Mesothelial cell of epicardium (in vitro differentiated cells): ENCODE results near the gene TUBB. TPM values are rescaled to one million over a fixed set of nuclear protein-coding genes. Genes with fewer than 3 reads are reported as not detected.
A peak's percentile ranks its signal among the peaks of the same experiment; 100 is the strongest.
"Not testable (repeated sequence)": the region's sequence is repeated elsewhere in the genome, so short reads cannot be mapped to it uniquely, and the experiment has no call there.

ENCODE experiments used
- DNase-seq, 2 experiments: peaks; one replicate each; pipeline ENCODE4 v3.0.0; 2021; ENCODE audit warnings: low spot score in 2 of 2; ENCODE audit not compliant: unreplicated experiment in 2 of 2
- H3K27ac Mint-ChIP-seq: 2 replicates; pipeline ENCODE4 v1.8.0; 2021; ENCODE audit warnings: mixed read lengths
- H3K27me3 Mint-ChIP-seq: 2 replicates; pipeline ENCODE4 v1.8.0; 2021; ENCODE audit warnings: low read depth, mixed read lengths
- H3K36me3 Mint-ChIP-seq: 2 replicates; pipeline ENCODE4 v1.8.0; 2021; ENCODE audit warnings: mixed read lengths
- H3K4me1 Mint-ChIP-seq: 2 replicates; pipeline ENCODE4 v1.8.0; 2021; ENCODE audit warnings: mixed read lengths
- H3K4me3 Mint-ChIP-seq: 2 replicates; pipeline ENCODE4 v1.8.0; 2021; ENCODE audit warnings: mild to moderate bottlenecking, moderate library complexity, mixed read lengths
- H3K9me3 Mint-ChIP-seq: 2 replicates; pipeline ENCODE4 v1.8.0; 2021; ENCODE audit warnings: mixed read lengths
- CTCF ChIP-seq: fragments of 200-600 bp; sonication (generic); IDR thresholded peaks from one replicate; pipeline ENCODE4 v1.5.0; 2021; ENCODE audit warnings: antibody characterized with exemption; ENCODE audit not compliant: unreplicated experiment
- total RNA-seq: library from RNA; stranded (reverse); gene quantifications from 3 replicates; pipeline ENCODE4 v1.2.1, GENCODE V29; 2021

The TUBB gene
- total RNA-seq, 1 donor from 2014 or later, result 1,094 TPM

GRCh38 chr6:30721198-30722024 lies 1.3 kb downstream of the TUBB start:
- DNase-seq, result peak; percentile 96
- TF ChIP-seq CTCF, result peak; percentile 27
- peak overlapping the region; percentile 96 for H3K27ac Mint-ChIP-seq
- no peaks in the 10 kb centered on the region for H3K27me3 Mint-ChIP-seq
- no peaks in the 10 kb centered on the region for H3K9me3 Mint-ChIP-seq
- H3K36me3 Mint-ChIP-seq, result peaks cover 21% of the 10 kb centered on the region
- peak overlapping the region; percentile 98 for H3K4me3 Mint-ChIP-seq
- H3K4me1 Mint-ChIP-seq, result peaks cover 58% of the 10 kb centered on the region

- not testable (repeated sequence) for H3K27me3 Mint-ChIP-seq, H3K9me3 Mint-ChIP-seq
- Mint-ChIP-seq H3K27ac (peak overlapping the region; percentile 95), H3K4me1 (peaks cover 53% of the 10 kb centered on the region), H3K36me3 (peaks cover 23% of the 10 kb centered on the region), H3K4me3 (peak overlapping the region; percentile 98)
- peak in 1 of 2 experiments; percentile 41 for DNase-seq
Measured at GRCh38 chr6:30722025-30722279, 1.8 kb downstream of the TUBB start.

GRCh38 chr6:30722280-30723112 lies 2.3 kb downstream of the TUBB start:
- DNase-seq, result peak; percentile 64 to 90
- Mint-ChIP-seq H3K36me3 (peaks cover 23% of the 10 kb centered on the region), H3K27ac (peak overlapping the region; percentile 95), H3K4me3 (peak overlapping the region; percentile 98), H3K9me3 (no peaks in the 10 kb centered on the region), H3K4me1 (peaks cover 51% of the 10 kb centered on the region), H3K27me3 (no peaks in the 10 kb centered on the region)
- peak; percentile 99 for TF ChIP-seq CTCF

GRCh38 chr6:30723159-30723842 lies 3.1 kb downstream of the TUBB start:
- Mint-ChIP-seq H3K4me3 (peak overlapping the region; percentile 98), H3K27ac (peak overlapping the region; percentile 95), H3K36me3 (peaks cover 27% of the 10 kb centered on the region), H3K4me1 (peaks cover 48% of the 10 kb centered on the region)
- not testable (repeated sequence) for H3K27me3 Mint-ChIP-seq, H3K9me3 Mint-ChIP-seq, DNase-seq

GRCh38 chr6:30723843-30724741 lies 3.9 kb downstream of the TUBB start:
- not testable (repeated sequence) for DNase-seq, H3K9me3 Mint-ChIP-seq, H3K27me3 Mint-ChIP-seq
- peak overlapping the region; percentile 95 for H3K27ac Mint-ChIP-seq
- peaks cover 43% of the 10 kb centered on the region for H3K4me1 Mint-ChIP-seq
- peak overlapping the region; percentile 98 for H3K4me3 Mint-ChIP-seq
- H3K36me3 Mint-ChIP-seq, result peaks cover 27% of the 10 kb centered on the region

GRCh38 chr6:30724906-30725667 lies 4.9 kb downstream of the TUBB start:
- TF ChIP-seq CTCF, result no peak
- Mint-ChIP-seq H3K4me1 (peaks cover 34% of the 10 kb centered on the region), H3K4me3 (no peak overlapping the region), H3K36me3 (peaks cover 31% of the 10 kb centered on the region), H3K27me3 (no peaks in the 10 kb centered on the region), H3K27ac (peak overlapping the region; percentile 65), H3K9me3 (no peaks in the 10 kb centered on the region)
- no peak for DNase-seq
